Measurements from ENCODE around the gene STX3. TPM values are rescaled to one million over a fixed set of nuclear protein-coding genes. Genes with fewer than 3 reads are reported as not detected.

STX3 gene
- total RNA-seq, 1 donor from 2014 or later: 8.4 TPM

DNA sequence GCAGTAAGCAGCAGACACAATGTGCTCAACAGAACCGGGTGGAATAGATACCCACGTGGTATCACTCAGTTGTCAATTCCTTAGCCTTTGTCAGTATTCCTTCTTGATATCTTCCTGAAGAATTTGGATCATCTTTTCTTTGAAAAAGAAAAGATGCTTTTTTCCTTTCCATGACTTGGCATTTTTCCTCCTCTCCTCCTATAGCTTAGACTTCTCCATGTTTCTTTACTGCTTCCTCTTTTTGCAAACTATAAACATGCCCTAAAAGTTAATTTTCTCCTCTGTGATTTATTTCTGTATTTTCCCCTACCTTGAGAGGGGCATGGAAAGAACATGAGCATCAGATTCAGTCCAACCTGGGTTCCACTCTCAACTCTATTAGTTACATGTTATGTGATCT is 78.4 kb downstream of the STX3 start:
- Histone ChIP-seq H3K9me3 (replicated peaks) (no peaks in the 10 kb centered on the region), H3K4me1 (no peaks in the 10 kb centered on the region), H3K27me3 (ENCODE audit: low read depth) (no peaks in the 10 kb centered on the region), H3K36me3 (no peaks in the 10 kb centered on the region), H3K27ac (replicated peaks) (no peak overlapping the region), H3K4me3 (no peak overlapping the region)
- DNase-seq: no peak
- TF ChIP-seq, protein P1, sequence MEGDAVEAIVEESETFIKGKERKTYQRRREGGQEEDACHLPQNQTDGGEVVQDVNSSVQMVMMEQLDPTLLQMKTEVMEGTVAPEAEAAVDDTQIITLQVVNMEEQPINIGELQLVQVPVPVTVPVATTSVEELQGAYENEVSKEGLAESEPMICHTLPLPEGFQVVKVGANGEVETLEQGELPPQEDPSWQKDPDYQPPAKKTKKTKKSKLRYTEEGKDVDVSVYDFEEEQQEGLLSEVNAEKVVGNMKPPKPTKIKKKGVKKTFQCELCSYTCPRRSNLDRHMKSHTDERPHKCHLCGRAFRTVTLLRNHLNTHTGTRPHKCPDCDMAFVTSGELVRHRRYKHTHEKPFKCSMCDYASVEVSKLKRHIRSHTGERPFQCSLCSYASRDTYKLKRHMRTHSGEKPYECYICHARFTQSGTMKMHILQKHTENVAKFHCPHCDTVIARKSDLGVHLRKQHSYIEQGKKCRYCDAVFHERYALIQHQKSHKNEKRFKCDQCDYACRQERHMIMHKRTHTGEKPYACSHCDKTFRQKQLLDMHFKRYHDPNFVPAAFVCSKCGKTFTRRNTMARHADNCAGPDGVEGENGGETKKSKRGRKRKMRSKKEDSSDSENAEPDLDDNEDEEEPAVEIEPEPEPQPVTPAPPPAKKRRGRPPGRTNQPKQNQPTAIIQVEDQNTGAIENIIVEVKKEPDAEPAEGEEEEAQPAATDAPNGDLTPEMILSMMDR (IDR thresholded peaks at IDR 0.05; ENCODE audit: borderline replicate concordance): no peak
- intact Hi-C loops (cut with micrococcal nuclease): no loop called here

DNA sequence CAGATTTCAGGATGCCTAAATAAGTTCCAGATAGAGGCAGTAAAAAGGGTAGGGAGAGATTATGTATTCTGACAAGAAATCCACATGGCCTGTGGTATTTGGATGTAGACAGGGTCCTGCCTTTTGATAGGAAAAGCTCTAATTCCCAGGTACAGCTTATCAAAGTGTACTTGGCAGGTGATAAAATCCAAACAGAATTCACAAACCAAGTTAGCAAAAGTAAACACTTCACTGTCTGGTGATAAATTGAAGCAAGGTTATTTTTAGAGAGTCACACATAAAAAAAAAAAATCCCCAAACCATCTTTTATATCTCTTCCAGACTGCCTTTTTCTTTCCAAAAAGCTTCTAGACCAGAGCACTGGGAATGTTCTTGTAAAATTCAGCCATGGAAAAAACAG is 84.4 kb downstream of the STX3 start:
- TF ChIP-seq, protein P1 (IDR thresholded peaks at IDR 0.05; ENCODE audit: borderline replicate concordance): no peak
- no peak overlapping the region for H3K27ac ChIP-seq (replicated peaks)
- no peaks in the 10 kb centered on the region for H3K9me3 ChIP-seq (replicated peaks)
- H3K36me3 ChIP-seq: no peaks in the 10 kb centered on the region
- no peak overlapping the region for H3K4me3 ChIP-seq
- intact Hi-C loops (cut with micrococcal nuclease): no loop called here
- no peaks in the 10 kb centered on the region for H3K4me1 ChIP-seq
- DNase-seq: no peak
- no peaks in the 10 kb centered on the region for H3K27me3 ChIP-seq (ENCODE audit: low read depth)

DNA sequence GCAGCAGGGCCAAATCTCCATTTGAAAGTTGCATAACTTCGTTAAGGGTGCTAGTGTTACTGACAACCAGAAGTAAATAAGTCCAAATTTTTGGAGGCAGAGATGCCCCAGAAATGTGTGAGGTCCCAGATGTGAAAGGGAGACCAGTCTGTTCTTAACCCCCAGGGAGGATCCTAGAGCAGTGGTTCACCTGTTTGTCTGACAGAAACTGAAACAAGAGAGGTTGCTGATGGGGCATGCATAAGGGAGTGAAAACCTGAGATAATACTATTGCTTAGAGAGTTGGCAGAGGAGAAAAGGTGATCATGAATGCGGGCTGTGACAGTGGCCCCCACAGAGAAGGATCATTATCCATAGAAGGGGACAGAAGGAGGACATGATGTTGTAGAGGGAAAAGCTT is 86.3 kb downstream of the STX3 start:
- intact Hi-C loops (cut with micrococcal nuclease): no loop called here
- Histone ChIP-seq H3K36me3 (no peaks in the 10 kb centered on the region), H3K4me1 (no peaks in the 10 kb centered on the region), H3K4me3 (no peak overlapping the region), H3K27me3 (ENCODE audit: low read depth) (no peaks in the 10 kb centered on the region), H3K9me3 (replicated peaks) (no peaks in the 10 kb centered on the region), H3K27ac (replicated peaks) (no peak overlapping the region)
- DNase-seq: no peak
- TF ChIP-seq, protein P1 (IDR thresholded peaks at IDR 0.05; ENCODE audit: borderline replicate concordance): no peak

DNA sequence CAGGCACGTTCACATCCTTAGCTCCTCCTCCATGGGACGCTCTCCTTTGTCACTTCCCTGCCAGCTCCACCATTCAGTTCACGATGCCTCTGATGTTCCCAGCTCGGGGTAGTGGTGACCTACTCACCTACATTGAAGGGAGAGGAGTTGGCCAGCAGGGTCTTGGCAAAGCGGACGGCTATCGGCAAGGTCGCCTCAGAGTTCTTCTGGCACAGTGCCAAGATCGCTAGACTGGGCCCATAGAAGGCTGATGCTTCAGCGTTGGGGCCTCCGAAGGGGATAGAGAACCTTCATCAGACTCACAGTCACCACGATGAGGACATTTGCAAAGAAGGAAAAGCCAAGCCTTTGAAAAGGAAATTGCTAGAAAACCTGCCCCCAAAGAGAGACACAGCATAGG is 87.1 kb downstream of the STX3 start:
- no peaks in the 10 kb centered on the region for H3K36me3 ChIP-seq
- no peaks in the 10 kb centered on the region for H3K27me3 ChIP-seq (ENCODE audit: low read depth)
- H3K27ac ChIP-seq (replicated peaks): no peak overlapping the region
- TF ChIP-seq, protein P1 (IDR thresholded peaks at IDR 0.05; ENCODE audit: borderline replicate concordance): no peak
- H3K4me1 ChIP-seq: no peaks in the 10 kb centered on the region
- no peak for DNase-seq
- no peak overlapping the region for H3K4me3 ChIP-seq
- intact Hi-C loops (cut with micrococcal nuclease): no loop called here
- no peaks in the 10 kb centered on the region for H3K9me3 ChIP-seq (replicated peaks)

DNA sequence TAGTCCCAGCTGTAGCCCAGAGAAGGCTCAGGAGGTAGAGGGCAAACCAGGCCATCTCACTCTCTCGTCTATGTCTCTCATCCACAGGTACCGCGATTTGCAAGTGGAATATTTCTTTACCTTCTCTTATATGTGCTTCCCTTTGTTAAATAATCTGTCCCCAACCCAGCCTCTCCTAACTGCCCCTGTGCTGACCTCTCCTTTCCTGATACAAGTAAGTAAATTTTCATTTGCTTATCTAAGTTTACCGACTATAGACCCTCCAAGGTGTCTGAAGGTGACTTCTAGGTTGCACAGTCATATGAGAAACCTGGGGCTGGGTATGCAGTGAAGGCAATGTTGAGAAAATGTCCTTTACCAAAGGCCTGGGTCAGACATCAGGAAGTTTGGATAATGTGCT is 90.2 kb downstream of the STX3 start, which contains the start of gene CBLIF:
CBLIF (minus strand) TSS at position 101 of the 400 bp plus-strand sequence; CDS start at position 55, 46 bp downstream.
- no peak within 1 kb of the TSS for H3K4me3 ChIP-seq
- H3K9me3 ChIP-seq (replicated peaks): no peaks in the 10 kb centered on the region
- H3K4me1 ChIP-seq: no peaks in the 10 kb centered on the region
- no peak for DNase-seq
- TF ChIP-seq, protein P1 (IDR thresholded peaks at IDR 0.05; ENCODE audit: borderline replicate concordance): no peak
- H3K27me3 ChIP-seq (ENCODE audit: low read depth): no peaks in the 10 kb centered on the region
- no peaks in the 10 kb centered on the region for H3K36me3 ChIP-seq
- H3K27ac ChIP-seq (replicated peaks): no peak within 1 kb of the TSS
- intact Hi-C loops (cut with micrococcal nuclease): no loop called here

DNA sequence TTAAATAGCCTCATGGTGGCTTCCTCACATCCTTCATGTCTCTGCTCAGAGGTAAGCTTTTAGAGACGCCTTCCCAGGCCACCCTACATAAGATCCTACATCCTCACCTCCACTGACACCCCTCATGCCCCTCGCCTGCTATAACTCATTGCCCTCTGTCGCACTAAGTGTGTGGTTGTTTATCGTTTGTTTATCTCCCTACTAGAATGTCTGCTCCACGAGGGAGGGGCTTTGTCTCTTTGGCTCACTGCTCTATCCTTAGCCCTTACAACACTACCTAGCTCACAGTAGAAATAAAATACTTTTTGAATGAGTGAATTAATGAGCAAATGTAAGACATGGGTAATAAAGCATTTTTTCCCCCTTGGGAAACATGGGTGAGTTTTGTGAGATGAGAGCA is 91.4 kb downstream of the STX3 start:
- no peaks in the 10 kb centered on the region for H3K9me3 ChIP-seq (replicated peaks)
- H3K4me1 ChIP-seq: no peaks in the 10 kb centered on the region
- TF ChIP-seq, protein P1 (IDR thresholded peaks at IDR 0.05; ENCODE audit: borderline replicate concordance): no peak
- H3K27me3 ChIP-seq (ENCODE audit: low read depth): no peaks in the 10 kb centered on the region
- H3K27ac ChIP-seq (replicated peaks): no peak overlapping the region
- intact Hi-C loops (cut with micrococcal nuclease): no loop called here
- H3K4me3 ChIP-seq: no peak overlapping the region
- no peaks in the 10 kb centered on the region for H3K36me3 ChIP-seq
- no peak for DNase-seq

Measured in left ventricle myocardium inferior (tissue), 1 donor.